ENCODE results near the gene SIN3A.

DNA sequence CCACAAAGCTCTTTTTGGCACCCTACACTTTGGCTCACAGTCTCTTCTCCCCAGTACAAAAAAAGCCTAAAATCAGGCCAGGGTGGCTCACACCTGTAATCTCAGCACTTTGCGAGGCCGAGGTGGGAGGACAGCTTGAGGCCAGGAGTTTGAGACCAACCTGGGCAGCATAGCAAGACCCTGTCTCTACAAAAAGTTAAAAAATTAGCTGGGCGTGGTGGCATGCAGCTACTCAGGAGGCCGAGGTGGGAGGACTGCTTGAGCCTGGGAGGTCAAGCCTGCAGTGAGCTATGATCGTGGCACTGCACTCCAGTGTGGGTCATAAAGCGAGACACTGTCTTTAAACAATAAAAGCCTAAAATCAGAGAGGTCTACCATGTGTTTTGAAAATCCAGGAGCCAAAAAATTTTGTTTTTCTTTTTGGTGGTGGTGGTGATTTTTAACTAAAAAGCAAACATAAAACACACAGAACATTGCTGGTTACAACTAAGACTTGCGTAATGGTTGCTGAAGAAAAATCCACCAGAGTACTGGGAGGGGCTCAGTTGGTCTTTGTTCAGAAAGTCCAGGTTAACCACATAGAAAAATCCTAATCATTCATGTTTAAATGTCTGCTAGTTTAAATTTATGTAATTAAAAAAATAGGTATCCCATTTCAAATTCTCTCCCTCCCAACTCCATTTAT lies 81.5 kb downstream of the SIN3A start:
- TF ChIP-seq POLR2AphosphoS5 (IDR thresholded peaks at IDR 0.05; ENCODE audit: low read depth, low read length) (no peak), SIN3A (IDR thresholded peaks at IDR 0.05; ENCODE audit: borderline replicate concordance, insufficient read depth, low read depth, low read length) (no peak)
- TF ChIP-seq, protein P1, sequence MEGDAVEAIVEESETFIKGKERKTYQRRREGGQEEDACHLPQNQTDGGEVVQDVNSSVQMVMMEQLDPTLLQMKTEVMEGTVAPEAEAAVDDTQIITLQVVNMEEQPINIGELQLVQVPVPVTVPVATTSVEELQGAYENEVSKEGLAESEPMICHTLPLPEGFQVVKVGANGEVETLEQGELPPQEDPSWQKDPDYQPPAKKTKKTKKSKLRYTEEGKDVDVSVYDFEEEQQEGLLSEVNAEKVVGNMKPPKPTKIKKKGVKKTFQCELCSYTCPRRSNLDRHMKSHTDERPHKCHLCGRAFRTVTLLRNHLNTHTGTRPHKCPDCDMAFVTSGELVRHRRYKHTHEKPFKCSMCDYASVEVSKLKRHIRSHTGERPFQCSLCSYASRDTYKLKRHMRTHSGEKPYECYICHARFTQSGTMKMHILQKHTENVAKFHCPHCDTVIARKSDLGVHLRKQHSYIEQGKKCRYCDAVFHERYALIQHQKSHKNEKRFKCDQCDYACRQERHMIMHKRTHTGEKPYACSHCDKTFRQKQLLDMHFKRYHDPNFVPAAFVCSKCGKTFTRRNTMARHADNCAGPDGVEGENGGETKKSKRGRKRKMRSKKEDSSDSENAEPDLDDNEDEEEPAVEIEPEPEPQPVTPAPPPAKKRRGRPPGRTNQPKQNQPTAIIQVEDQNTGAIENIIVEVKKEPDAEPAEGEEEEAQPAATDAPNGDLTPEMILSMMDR (IDR thresholded peaks at IDR 0.05): no peak

All from Panc1 (cell line).